Muscle layer of colon (tissue), 2 donors: ENCODE data around the gene C1orf174.

Source experiments
- H3K27ac ChIP-seq: one replicate; pipeline ENCODE4 v1.7.0; 2013; ENCODE audit warnings: low read depth, mild to moderate bottlenecking, low read length, moderate library complexity
- H3K27me3 ChIP-seq, 2 donors: one replicate each; pipeline ENCODE4 v1.7.0; 2013; ENCODE audit warnings: low read length in 2 of 2, mild to moderate bottlenecking in 2 of 2; ENCODE audit not compliant: insufficient read depth in 2 of 2, control insufficient read depth in 1 of 2
- H3K36me3 ChIP-seq: one replicate; pipeline ENCODE4 v1.7.0; 2013; ENCODE audit warnings: mild to moderate bottlenecking, low read length; ENCODE audit not compliant: insufficient read depth
- H3K4me1 ChIP-seq: one replicate; pipeline ENCODE4 v1.7.0; 2013; ENCODE audit warnings: mild to moderate bottlenecking, low read length; ENCODE audit not compliant: insufficient read depth
- H3K4me3 ChIP-seq, 2 donors: one replicate each; pipeline ENCODE4 v1.7.0; 2013; ENCODE audit warnings: low read length in 2 of 2, low read depth in 1 of 2, mild to moderate bottlenecking in 1 of 2, moderate library complexity in 1 of 2
- H3K9ac ChIP-seq: one replicate; pipeline ENCODE4 v1.7.0; 2013; ENCODE audit warnings: low read length
- H3K9me3 ChIP-seq: one replicate; pipeline ENCODE4 v1.7.0; 2013; ENCODE audit warnings: mild to moderate bottlenecking, low read length
- donor health status: abdominal sarcoma.
- donor health status: Adenocarcinoma of cecum.

Gene C1orf174

DNA sequence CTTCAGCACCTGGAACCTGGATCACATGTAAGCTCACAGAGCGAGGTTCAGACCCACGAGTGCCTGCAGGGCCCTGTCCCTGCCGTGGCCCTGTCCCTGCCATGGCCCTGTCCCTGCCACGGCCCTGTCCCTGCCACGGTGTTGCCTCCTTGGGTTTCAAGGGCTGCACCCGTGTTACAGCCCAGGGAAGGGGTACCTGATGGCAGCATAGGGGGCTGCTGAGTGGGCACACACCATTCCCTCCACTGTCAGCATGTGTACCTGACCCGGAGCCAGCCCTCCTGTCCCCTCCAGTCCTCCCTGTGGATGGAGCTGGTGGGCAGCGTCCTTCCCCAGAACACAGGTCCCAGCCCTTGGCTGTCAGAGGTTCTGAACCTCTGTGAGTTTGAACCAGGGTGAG is 27.5 kb downstream of the C1orf174 start:
- H3K9me3 ChIP-seq = no peaks in the 10 kb centered on the region
- peaks cover 51% of the 10 kb centered on the region for H3K36me3 ChIP-seq
- no peaks in the 10 kb centered on the region for H3K27me3 ChIP-seq
- H3K4me1 ChIP-seq = no peaks in the 10 kb centered on the region
- H3K27ac ChIP-seq = no peak overlapping the region
- no peak overlapping the region for H3K9ac ChIP-seq
- H3K4me3 ChIP-seq = no peak overlapping the region

DNA sequence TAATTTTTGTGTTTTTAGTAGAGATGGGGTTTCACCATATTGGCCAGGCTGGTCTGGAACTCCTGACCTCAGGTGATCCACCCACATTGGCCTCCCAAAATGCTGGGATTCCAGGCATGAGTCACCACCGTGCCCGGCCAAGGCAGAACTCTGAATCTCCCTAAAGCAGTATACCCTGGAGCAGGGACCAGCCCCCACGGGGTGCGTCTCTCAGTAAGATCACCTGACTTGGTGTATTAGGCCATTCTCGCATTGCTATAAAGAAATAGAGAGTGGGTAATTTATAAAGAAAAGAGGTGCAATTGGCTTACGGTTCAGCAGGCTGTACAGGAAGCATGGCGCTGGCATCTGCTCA is 28.6 kb downstream of the C1orf174 start:
- no peak overlapping the region for H3K4me3 ChIP-seq
- H3K27ac ChIP-seq = no peak overlapping the region
- no peak overlapping the region for H3K9ac ChIP-seq
- no peaks in the 10 kb centered on the region for H3K4me1 ChIP-seq
- peaks cover 56% of the 10 kb centered on the region for H3K36me3 ChIP-seq
- no peaks in the 10 kb centered on the region for H3K9me3 ChIP-seq
- no peaks in the 10 kb centered on the region for H3K27me3 ChIP-seq

DNA sequence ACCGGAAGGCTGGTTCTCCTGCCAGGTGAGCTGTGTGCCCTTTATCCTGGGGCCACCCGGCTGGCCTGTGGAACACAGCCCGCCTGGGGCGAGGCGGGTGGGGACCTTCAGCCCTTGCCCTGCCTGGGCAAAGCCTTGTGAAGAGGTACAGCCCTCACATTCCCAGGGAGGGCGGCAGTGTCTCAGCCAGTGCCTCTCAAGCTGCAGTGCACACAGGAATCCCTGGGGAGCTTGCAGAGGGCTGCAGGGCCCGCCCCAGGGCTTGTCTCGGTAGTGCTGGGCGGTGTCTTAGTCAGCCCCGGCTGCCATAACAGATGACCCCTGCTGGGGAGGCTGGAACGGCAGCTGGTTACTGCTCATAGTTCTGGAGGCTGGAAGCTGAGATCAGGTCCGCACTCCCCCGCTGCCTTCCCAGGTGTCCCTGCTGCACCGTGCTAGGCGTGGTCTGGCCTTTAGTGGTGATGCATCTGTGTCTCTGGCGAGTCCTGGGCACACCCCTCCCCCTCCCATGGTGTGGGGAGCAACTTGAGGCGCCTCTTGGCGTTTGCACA is 30.2 kb downstream of the C1orf174 start:
- Histone ChIP-seq H3K4me3 (no peak overlapping the region), H3K27ac (no peak overlapping the region), H3K36me3 (peaks cover 44% of the 10 kb centered on the region), H3K4me1 (no peaks in the 10 kb centered on the region), H3K9ac (no peak overlapping the region), H3K9me3 (no peaks in the 10 kb centered on the region), H3K27me3 (no peaks in the 10 kb centered on the region)

DNA sequence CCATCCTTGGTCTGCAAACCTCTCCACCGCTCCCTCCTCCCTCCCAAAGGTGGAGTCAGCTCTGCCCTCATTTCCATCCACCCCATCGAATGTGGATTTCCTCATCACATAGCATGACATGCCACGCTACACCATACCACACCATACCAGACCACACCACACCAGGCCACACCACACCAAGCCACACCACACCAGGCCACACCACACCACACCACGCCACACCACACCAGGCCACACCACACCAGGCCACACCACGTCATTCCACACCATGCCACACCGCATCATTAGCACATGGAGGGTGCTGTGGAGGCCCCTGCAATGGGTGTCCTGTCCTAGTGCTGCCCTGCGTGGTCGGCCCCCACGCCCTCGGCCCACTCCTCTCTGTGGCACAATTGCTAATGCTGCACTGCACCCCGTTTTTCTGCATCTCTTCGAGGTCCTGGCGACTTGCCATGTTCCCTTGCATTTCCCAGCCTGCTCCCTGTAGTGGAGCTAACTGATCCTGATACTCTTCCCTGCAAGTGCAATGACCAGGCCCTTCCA is 31.5 kb downstream of the C1orf174 start:
- H3K9ac ChIP-seq = no peak overlapping the region
- no peak overlapping the region for H3K27ac ChIP-seq
- H3K4me1 ChIP-seq = no peaks in the 10 kb centered on the region
- no peak overlapping the region for H3K4me3 ChIP-seq
- no peaks in the 10 kb centered on the region for H3K27me3 ChIP-seq
- peaks cover 35% of the 10 kb centered on the region for H3K36me3 ChIP-seq
- no peaks in the 10 kb centered on the region for H3K9me3 ChIP-seq

GRCh38 chr1:3865606-3866160 is 34.4 kb downstream of the C1orf174 start:
- Histone ChIP-seq H3K4me1 (no peaks in the 10 kb centered on the region), H3K27me3 (no peaks in the 10 kb centered on the region), H3K4me3 (no peak overlapping the region), H3K9me3 (no peaks in the 10 kb centered on the region), H3K27ac (no peak overlapping the region), H3K36me3 (peaks cover 30% of the 10 kb centered on the region), H3K9ac (no peak overlapping the region)

DNA sequence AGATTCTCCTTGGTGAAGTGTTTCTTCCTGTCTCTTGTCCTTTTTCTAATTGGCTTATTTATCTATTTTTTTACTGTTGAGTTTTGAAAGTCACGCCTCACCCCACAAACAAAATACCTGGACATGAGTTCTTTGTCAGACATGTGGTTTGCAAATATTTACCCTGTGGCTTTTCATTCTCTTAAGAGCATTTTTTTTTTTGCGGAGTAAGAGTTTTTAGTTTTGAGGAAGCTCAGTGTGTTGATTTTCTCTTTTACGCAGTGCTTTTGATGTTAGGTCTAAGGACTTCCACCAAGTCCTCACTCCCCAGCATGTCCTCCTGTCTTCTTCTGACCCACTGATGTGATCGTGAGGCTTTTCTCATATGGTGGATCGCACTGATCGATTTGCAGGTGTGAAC is 35.2 kb downstream of the C1orf174 start:
- Histone ChIP-seq H3K36me3 (peaks cover 22% of the 10 kb centered on the region), H3K9me3 (no peaks in the 10 kb centered on the region), H3K27me3 (no peaks in the 10 kb centered on the region), H3K27ac (no peak overlapping the region), H3K4me1 (no peaks in the 10 kb centered on the region), H3K9ac (no peak overlapping the region), H3K4me3 (no peak overlapping the region)

DNA sequence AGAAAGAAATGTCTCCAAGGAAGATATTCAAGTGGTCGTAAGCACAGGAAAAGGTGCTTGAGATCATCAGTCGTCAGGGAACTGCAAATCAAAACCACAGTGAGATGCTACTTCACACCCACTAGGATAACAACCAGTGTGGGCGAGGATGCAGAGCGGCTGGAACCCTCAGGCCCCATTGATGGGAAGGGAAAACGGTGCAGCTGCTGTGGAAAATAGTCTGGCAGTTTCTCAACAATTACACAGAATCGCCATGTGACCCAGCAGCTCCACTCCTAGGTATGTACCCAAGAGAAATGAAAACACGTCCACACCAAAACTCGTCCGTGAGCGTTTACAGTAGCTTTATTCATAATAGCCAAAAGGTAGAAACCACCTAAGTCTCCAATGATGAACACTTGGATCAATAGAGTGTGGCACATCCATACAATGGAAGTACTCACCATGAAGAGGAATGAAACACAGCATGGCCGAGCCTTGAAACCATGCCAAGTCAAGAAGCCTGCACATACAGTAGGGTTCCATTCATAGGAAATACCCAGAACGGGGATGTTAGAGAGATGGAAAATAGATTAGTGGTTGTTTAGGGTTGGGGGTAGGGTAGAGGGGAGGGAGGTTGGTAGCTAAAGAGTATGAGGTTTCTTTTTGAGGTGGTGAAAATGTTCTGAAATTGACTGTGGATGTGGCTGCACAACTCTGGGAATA is 36.7 kb downstream of the C1orf174 start:
- no peak overlapping the region for H3K4me3 ChIP-seq
- H3K36me3 ChIP-seq = peaks cover 14% of the 10 kb centered on the region
- H3K27ac ChIP-seq = no peak overlapping the region
- H3K27me3 ChIP-seq = no peaks in the 10 kb centered on the region
- no peak overlapping the region for H3K9ac ChIP-seq
- no peaks in the 10 kb centered on the region for H3K4me1 ChIP-seq
- no peaks in the 10 kb centered on the region for H3K9me3 ChIP-seq

- Histone ChIP-seq H3K27ac (no peak overlapping the region), H3K9ac (no peak overlapping the region), H3K4me3 (peak overlapping the region in 1 of 2 donors; percentile 91), H3K27me3 (no peaks in the 10 kb centered on the region), H3K4me1 (peaks cover 13% of the 10 kb centered on the region), H3K36me3 (no peaks in the 10 kb centered on the region), H3K9me3 (no peaks in the 10 kb centered on the region)
Observed at GRCh38 chr1:3858231-3858981, 41.7 kb downstream of the C1orf174 start.

DNA sequence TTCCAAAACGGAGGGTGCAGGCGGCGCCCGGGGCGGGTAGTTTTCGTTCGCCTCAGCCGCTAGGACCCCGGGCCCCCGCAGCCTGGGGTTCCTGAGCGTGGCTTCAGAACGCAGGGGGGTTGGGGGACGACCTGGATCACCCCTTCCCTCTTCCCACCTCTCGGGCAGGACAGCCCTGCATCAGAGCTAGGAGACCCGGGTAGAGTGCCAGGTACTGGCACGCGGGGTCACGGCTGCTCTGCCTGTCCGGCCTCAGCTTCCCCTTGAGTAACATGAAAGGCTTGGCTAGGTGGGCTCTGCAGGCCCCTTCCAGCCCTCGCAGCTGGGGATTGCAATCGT is 42.3 kb downstream of the C1orf174 start:
- Histone ChIP-seq H3K27ac (peak overlapping the region; percentile 59), H3K36me3 (no peaks in the 10 kb centered on the region), H3K4me3 (peak overlapping the region; percentile 63 to 91), H3K9me3 (no peaks in the 10 kb centered on the region), H3K27me3 (no peaks in the 10 kb centered on the region), H3K4me1 (peaks cover 13% of the 10 kb centered on the region), H3K9ac (peak overlapping the region; percentile 59)

- Histone ChIP-seq H3K9me3 (no peaks in the 10 kb centered on the region), H3K4me1 (peaks cover 13% of the 10 kb centered on the region), H3K36me3 (no peaks in the 10 kb centered on the region), H3K27me3 (no peaks in the 10 kb centered on the region), H3K9ac (peak within 1 kb of the TSS; percentile 59), H3K4me3 (peak within 1 kb of the TSS; percentile 63 to 91), H3K27ac (peak within 1 kb of the TSS; percentile 59)
Observed at GRCh38 chr1:3856923-3857790, 42.9 kb downstream of the C1orf174 start, which contains the start of the genes CEP104 and DFFB. Gene CEP104 (minus strand): TSS chr1:3857211. CDS start chr1:3852407, 4,804 bp downstream. Gene DFFB (plus strand): TSS chr1:3857476. CDS start chr1:3857604, 128 bp downstream.
